BLaER1 (cell line): Measurements from ENCODE around the gene ZP4.

Experiments
- H3K27ac ChIP-seq: shearing (Covaris generic); formaldehyde crosslinking; 2 replicates; pipeline ENCODE4 v1.8.1; 2022
- H3K27me3 ChIP-seq: shearing (Covaris generic); formaldehyde crosslinking; 2 replicates; pipeline ENCODE4 v1.8.1; 2022
- H3K36me3 ChIP-seq: shearing (Covaris generic); formaldehyde crosslinking; 2 replicates; pipeline ENCODE4 v1.8.1; 2022
- H3K4me1 ChIP-seq: shearing (Covaris generic); formaldehyde crosslinking; 2 replicates; pipeline ENCODE4 v1.8.1; 2022
- H3K4me2 ChIP-seq: shearing (Covaris generic); formaldehyde crosslinking; 2 replicates; pipeline ENCODE4 v1.8.1; 2022
- H3K4me3 ChIP-seq: shearing (Covaris generic); formaldehyde crosslinking; 2 replicates; pipeline ENCODE4 v1.8.1; 2022
- H3K9ac ChIP-seq: shearing (Covaris generic); formaldehyde crosslinking; 2 replicates; pipeline ENCODE4 v1.8.1; 2022
- H3K9me3 ChIP-seq: shearing (Covaris generic); formaldehyde crosslinking; 2 replicates; pipeline ENCODE4 v1.8.1; 2022
- H4K20me1 ChIP-seq: shearing (Covaris generic); formaldehyde crosslinking; 2 replicates; pipeline ENCODE4 v1.8.1; 2022
- Cebpa-rat ChIP-seq: shearing (Covaris generic); IDR thresholded peaks from 2 replicates; pipeline ENCODE4 v1.8.1; 2022

Gene ZP4

DNA sequence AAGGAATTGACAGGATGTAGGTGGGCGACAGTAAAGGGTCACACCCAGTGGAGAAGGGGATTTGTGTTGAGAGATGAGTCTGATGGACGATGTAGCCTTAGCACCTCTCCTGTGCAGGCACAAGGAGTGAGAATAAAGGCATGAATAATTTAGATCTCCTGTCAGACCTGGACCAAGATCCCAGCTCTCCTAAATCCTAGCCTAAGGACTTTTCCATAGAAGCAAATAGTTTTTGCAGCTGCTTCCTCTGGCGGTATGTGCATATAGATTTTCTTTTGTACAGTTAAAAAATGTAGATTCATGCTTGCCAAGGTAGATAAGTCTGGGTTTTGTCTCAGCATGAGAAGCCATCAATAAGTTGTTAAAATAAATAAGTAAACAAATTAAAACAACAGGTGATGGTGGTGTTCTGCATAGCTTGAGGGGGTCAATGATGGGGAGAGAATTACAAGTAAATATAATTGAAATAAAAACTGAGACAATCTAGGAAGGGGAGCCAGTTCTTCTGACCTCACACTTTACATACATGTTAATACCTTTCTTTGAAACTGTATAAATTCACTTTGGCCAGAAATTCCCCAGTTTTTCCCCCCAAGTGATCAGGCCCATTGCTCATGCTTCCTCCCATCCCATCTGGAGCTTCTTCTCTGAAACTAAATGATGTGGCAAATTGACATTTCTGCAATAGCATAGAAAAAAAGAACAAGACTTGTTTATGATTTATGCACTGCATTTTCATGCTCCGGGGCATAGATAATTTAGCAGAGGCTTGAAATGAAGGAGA, 12.4 kb upstream of the ZP4 start:
- Histone ChIP-seq H3K27me3 (no peaks in the 10 kb centered on the region), H4K20me1 (no peaks in the 10 kb centered on the region), H3K9me3 (no peaks in the 10 kb centered on the region), H3K9ac (no peak overlapping the region), H3K27ac (no peak overlapping the region), H3K4me1 (no peaks in the 10 kb centered on the region), H3K36me3 (no peaks in the 10 kb centered on the region), H3K4me3 (no peak overlapping the region), H3K4me2 (no peak overlapping the region)
- no peak for TF ChIP-seq Cebpa-rat

DNA sequence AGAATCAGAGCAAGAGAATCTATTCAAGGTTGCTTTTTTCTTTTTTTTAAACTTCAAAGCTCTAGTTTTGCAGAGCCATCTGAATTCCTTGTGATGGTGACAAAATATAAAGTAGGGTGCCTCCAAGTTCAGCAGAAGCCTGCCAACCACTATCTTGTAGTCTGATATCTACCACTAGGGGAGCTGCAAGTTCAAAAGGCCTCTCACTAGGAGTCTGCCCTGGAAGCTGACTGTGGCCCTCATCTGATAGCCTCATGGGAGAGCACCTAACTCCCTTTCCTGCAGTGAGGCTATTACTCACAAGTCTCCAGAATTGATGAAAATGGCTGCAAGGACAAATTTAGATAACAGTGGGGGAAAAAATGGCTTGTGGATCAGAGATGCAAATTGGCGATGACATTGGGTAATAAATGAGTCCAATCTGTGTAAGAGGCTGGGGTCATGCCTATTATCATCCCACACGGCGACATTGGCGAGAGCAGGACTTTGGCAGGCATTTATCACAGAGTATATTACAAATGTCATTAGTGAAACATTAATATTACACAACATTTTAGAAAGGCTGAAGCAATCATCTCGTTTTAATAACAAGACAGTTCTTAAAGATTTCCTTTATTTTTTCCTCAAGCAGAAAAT, 10.7 kb upstream of the ZP4 start:
- TF ChIP-seq Cebpa-rat, result no peak
- H4K20me1 ChIP-seq, result no peaks in the 10 kb centered on the region
- H3K9me3 ChIP-seq, result no peaks in the 10 kb centered on the region
- H3K4me1 ChIP-seq, result no peaks in the 10 kb centered on the region
- no peak overlapping the region for H3K9ac ChIP-seq
- H3K4me2 ChIP-seq, result no peak overlapping the region
- no peak overlapping the region for H3K27ac ChIP-seq
- no peak overlapping the region for H3K4me3 ChIP-seq
- no peaks in the 10 kb centered on the region for H3K27me3 ChIP-seq
- no peaks in the 10 kb centered on the region for H3K36me3 ChIP-seq

DNA sequence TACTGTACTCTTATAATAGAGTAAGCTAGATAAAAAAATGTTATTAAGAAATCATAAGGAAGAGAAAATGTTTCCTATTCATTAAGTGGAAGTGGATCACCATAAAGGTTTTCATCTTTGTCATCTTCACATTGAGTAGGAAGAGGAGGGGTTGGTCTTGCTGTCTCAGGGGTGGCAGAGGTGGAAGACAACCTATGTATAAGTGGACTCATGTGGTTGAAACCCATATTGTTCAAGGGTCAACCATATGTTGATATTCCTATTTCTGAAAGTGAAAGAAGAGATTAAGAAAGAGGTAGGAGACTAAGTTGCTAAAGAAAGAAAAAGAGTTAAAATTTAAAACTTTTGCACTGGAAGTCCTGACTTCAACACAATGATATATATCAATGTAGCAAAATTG, 4.9 kb upstream of the ZP4 start:
- Histone ChIP-seq H3K4me1 (no peaks in the 10 kb centered on the region), H4K20me1 (no peaks in the 10 kb centered on the region), H3K27ac (no peak overlapping the region), H3K9me3 (no peaks in the 10 kb centered on the region), H3K9ac (no peak overlapping the region), H3K4me2 (no peak overlapping the region), H3K27me3 (no peaks in the 10 kb centered on the region), H3K4me3 (no peak overlapping the region), H3K36me3 (no peaks in the 10 kb centered on the region)
- no peak for TF ChIP-seq Cebpa-rat

DNA sequence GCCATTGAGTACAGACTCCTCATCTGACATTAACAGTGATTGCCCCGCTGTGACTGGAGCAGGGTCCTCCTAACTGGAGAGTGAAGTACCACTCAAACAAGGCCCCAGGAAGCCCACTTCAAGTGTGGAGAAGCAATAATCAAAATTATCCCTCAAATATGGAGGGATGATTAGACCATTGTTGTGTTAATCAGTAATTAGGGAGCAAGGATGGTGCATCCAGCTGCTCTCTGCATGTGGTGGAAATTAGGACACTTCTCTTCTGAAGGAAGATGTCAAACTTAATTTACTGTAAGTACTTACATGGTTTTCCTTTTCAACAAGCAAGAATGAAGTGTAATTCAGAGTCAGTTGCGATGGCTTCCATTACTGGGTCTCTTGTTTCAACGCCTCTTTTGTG, 3.4 kb upstream of the ZP4 start:
- TF ChIP-seq Cebpa-rat, result no peak
- no peaks in the 10 kb centered on the region for H4K20me1 ChIP-seq
- H3K27ac ChIP-seq, result no peak overlapping the region
- H3K36me3 ChIP-seq, result no peaks in the 10 kb centered on the region
- no peak overlapping the region for H3K9ac ChIP-seq
- no peak overlapping the region for H3K4me2 ChIP-seq
- no peaks in the 10 kb centered on the region for H3K27me3 ChIP-seq
- H3K4me3 ChIP-seq, result no peak overlapping the region
- H3K4me1 ChIP-seq, result no peaks in the 10 kb centered on the region
- H3K9me3 ChIP-seq, result no peaks in the 10 kb centered on the region

DNA sequence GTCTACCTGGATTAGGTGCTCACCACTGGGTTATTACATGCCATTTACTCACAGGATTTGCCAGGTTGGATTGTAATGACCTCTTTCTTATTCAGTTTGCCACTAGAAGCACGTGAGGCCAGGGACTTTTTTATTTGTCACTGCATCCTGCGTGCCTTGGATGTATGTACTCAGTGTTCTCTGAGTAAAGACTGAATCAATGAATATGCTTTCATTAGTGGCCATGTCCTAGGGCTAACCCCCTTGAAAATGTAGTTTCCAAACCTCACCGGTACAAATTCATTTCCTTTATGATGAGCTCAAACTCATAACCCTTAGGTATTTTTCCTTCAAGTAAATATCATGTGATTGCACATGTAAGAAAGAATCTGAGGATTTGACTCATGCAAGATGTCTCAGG, 1.3 kb upstream of the ZP4 start:
- Histone ChIP-seq H3K4me2 (no peak overlapping the region), H3K27ac (no peak overlapping the region), H3K9ac (no peak overlapping the region), H4K20me1 (no peaks in the 10 kb centered on the region), H3K27me3 (no peaks in the 10 kb centered on the region), H3K36me3 (no peaks in the 10 kb centered on the region), H3K4me1 (no peaks in the 10 kb centered on the region), H3K4me3 (no peak overlapping the region), H3K9me3 (no peaks in the 10 kb centered on the region)
- no peak for TF ChIP-seq Cebpa-rat

DNA sequence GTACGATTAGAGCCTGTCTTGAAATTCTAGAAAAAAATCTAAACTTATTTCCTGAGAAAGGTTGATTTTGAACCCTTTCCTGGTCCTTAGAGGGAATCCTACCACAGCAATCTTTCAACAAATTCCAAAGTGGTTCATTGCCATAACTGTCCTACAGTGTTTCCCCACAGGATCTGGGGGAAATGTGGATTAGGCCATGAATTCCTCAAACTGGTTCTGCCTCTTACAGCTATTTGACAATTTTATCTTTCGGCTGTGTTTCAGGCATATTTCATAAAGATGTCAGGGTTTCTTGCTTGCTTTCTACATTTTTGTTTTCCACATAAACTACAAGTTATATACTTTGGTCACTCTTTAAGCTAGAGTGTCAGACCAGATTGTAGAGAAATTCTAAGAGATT, 544 bp upstream of the ZP4 start:
- no peak for TF ChIP-seq Cebpa-rat
- no peak overlapping the region for H3K9ac ChIP-seq
- H4K20me1 ChIP-seq, result no peaks in the 10 kb centered on the region
- no peaks in the 10 kb centered on the region for H3K9me3 ChIP-seq
- H3K27me3 ChIP-seq, result no peaks in the 10 kb centered on the region
- H3K36me3 ChIP-seq, result no peaks in the 10 kb centered on the region
- H3K4me2 ChIP-seq, result no peak overlapping the region
- H3K4me3 ChIP-seq, result no peak overlapping the region
- no peaks in the 10 kb centered on the region for H3K4me1 ChIP-seq
- H3K27ac ChIP-seq, result no peak overlapping the region

DNA sequence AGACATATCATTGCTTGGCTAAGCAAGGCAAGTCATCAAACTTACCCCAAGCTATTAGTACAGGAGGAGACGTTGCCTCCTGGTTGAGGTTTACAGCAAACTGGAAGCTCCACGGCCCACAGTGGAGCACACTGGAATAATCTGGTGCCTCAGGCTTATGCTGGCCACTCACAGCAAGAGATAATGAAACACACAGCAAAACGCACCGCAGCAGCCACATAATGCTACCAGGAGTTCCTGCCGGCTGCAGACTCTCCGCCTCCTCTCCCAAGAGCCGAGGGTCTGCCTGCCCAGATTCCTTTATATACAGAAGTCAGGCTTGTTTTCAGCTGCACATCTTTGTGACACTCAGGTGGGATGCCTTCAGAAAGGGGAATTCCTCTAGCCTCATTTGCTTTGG, 306 bp downstream of the ZP4 start:
- no peak overlapping the region for H3K4me2 ChIP-seq
- H3K9ac ChIP-seq, result no peak overlapping the region
- H3K9me3 ChIP-seq, result no peaks in the 10 kb centered on the region
- no peaks in the 10 kb centered on the region for H4K20me1 ChIP-seq
- no peak overlapping the region for H3K4me3 ChIP-seq
- no peaks in the 10 kb centered on the region for H3K4me1 ChIP-seq
- H3K27me3 ChIP-seq, result no peaks in the 10 kb centered on the region
- no peak overlapping the region for H3K27ac ChIP-seq
- no peaks in the 10 kb centered on the region for H3K36me3 ChIP-seq
- TF ChIP-seq Cebpa-rat, result no peak

DNA sequence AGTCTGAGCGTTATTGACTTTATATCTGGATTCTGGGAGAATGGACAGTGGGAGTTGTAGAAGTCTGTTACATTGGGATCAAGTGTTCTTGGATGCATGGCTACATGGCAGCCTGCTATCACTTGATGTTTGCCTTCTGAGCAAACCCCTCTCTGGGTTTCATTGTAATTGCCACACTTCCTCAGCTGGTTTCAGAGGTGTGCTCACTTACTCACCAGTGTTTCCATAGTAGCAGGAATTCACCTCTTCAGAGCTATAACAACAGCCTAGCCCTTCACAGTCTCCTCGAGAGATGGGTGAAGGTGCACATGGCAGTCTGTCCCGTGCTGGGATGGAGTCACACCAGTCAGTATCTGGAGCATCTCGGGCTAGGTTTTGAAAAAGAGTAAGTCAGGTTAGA, 2.6 kb downstream of the ZP4 start:
- Histone ChIP-seq H3K9ac (no peak overlapping the region), H3K36me3 (no peaks in the 10 kb centered on the region), H3K4me1 (no peaks in the 10 kb centered on the region), H3K4me3 (no peak overlapping the region), H3K27ac (no peak overlapping the region), H3K4me2 (no peak overlapping the region), H4K20me1 (no peaks in the 10 kb centered on the region), H3K27me3 (no peaks in the 10 kb centered on the region), H3K9me3 (no peaks in the 10 kb centered on the region)
- TF ChIP-seq Cebpa-rat, result no peak

DNA sequence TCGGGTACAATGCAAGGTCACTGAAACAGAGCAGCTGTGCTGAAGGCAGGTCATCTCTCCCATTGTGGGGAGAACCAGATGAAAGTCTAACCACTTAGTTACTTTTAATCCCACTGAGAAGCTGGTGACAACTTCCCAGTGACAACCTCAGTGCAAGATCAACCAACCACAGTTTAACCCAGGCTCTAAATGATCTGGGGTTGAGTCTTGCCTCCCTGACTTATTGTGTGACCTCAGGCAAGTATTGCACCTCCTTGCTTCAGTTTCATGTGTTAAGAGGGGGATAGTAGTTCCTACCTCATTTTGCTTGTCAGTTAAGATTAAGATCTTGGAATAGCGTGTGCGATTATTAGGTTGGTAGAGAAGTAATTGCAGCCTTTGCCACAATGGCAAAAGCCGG, 3.2 kb downstream of the ZP4 start:
- Histone ChIP-seq H3K9me3 (no peaks in the 10 kb centered on the region), H3K9ac (no peak overlapping the region), H3K27ac (no peak overlapping the region), H3K4me1 (no peaks in the 10 kb centered on the region), H3K36me3 (no peaks in the 10 kb centered on the region), H3K27me3 (no peaks in the 10 kb centered on the region), H3K4me2 (no peak overlapping the region), H4K20me1 (no peaks in the 10 kb centered on the region), H3K4me3 (no peak overlapping the region)
- no peak for TF ChIP-seq Cebpa-rat

DNA sequence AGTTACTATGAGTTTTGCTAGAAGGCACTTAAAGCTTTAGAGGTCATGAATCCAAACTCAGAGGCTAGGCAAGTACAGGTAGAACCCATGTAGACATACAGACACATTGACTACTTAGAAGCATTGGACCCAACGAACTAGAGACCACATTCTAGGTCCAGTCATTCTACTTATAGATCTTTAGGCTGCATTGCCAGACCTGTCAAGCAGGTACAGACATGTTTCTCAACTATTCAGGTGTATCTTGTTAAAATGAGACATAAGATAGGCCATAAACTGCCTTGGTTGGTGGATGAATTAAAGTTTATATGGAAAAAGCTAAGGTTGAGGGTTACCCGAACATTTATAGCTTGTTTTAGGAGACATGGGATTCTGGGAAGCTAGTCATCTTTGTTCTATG, 6.5 kb downstream of the ZP4 start:
- no peaks in the 10 kb centered on the region for H3K9me3 ChIP-seq
- H3K4me1 ChIP-seq, result no peaks in the 10 kb centered on the region
- H3K9ac ChIP-seq, result no peak overlapping the region
- no peak overlapping the region for H3K4me3 ChIP-seq
- TF ChIP-seq Cebpa-rat, result no peak
- H3K4me2 ChIP-seq, result no peak overlapping the region
- no peak overlapping the region for H3K27ac ChIP-seq
- H3K27me3 ChIP-seq, result no peaks in the 10 kb centered on the region
- no peaks in the 10 kb centered on the region for H4K20me1 ChIP-seq
- H3K36me3 ChIP-seq, result no peaks in the 10 kb centered on the region
